Smooth muscle cell (in vitro differentiated cells): ENCODE data around the gene USP3. TPM values are rescaled to one million over a fixed set of nuclear protein-coding genes. Genes with fewer than 3 reads are reported as not detected.

Source experiments
- DNase-seq: peaks from one replicate; lab custom pipeline; 2025; ENCODE audit not compliant: unreplicated experiment; lab: John Stamatoyannopoulos, UW
- H2AFZ ChIP-seq: fragments of 200-600 bp; sonication (generic); 2 replicates; pipeline ENCODE4 v1.6.0; 2016; ENCODE audit warnings: antibody characterized with exemption, low read depth, mild to moderate bottlenecking
- H3F3A ChIP-seq: fragments of 200-600 bp; sonication (generic); 2 replicates; pipeline ENCODE4 v1.6.0; 2017; ENCODE audit warnings: antibody characterized with exemption, low read depth
- H3K27ac ChIP-seq: fragments of 200-600 bp; sonication (generic); 2 replicates; pipeline ENCODE4 v1.5.1; 2016; ENCODE audit warnings: low read depth, mild to moderate bottlenecking
- H3K27me3 ChIP-seq: fragments of 200-600 bp; sonication (generic); 2 replicates; pipeline ENCODE4 v1.6.1; 2016; ENCODE audit warnings: low read depth, mild to moderate bottlenecking
- H3K36me3 ChIP-seq: fragments of 200-600 bp; sonication (generic); 2 replicates; pipeline ENCODE4 v1.5.1; 2016; ENCODE audit warnings: low read depth
- H3K4me1 ChIP-seq: fragments of 200-600 bp; sonication (generic); 2 replicates; pipeline ENCODE4 v1.5.1; 2016; ENCODE audit warnings: low read depth
- H3K4me2 ChIP-seq: fragments of 200-600 bp; sonication (generic); 2 replicates; pipeline ENCODE4 v1.6.0; 2016; ENCODE audit warnings: mild to moderate bottlenecking
- H3K4me3 ChIP-seq: fragments of 200-600 bp; sonication (generic); 2 replicates; pipeline ENCODE4 v1.5.1; 2016; ENCODE audit warnings: mild to moderate bottlenecking
- H3K79me2 ChIP-seq: fragments of 200-600 bp; sonication (generic); 2 replicates; pipeline ENCODE4 v1.6.0; 2016; ENCODE audit warnings: low read depth, mild to moderate bottlenecking
- H3K9ac ChIP-seq: fragments of 200-600 bp; sonication (generic); 2 replicates; pipeline ENCODE4 v1.6.0; 2016; ENCODE audit warnings: low read depth
- H3K9me3 ChIP-seq: fragments of 200-600 bp; sonication (generic); replicated peaks from 2 replicates; pipeline ENCODE4 v1.5.1; 2016; ENCODE audit warnings: low read depth
- H4K20me1 ChIP-seq: fragments of 200-600 bp; sonication (generic); 2 replicates; pipeline ENCODE4 v1.6.0; 2016; ENCODE audit warnings: low read depth
- CTCF ChIP-seq: fragments of 200-600 bp; sonication (generic); IDR thresholded peaks from 2 replicates; pipeline ENCODE4 v1.5.1; 2017; ENCODE audit warnings: borderline replicate concordance, mild to moderate bottlenecking, antibody characterized with exemption; ENCODE audit not compliant: insufficient read depth, poor library complexity, severe bottlenecking
- WGBS: methylation state at CpG from one replicate; pipeline ENCODE4 v1.1.7; 2016; ENCODE audit warnings: low lambda C conversion rate; 5-methylcytosine and 5-hydroxymethylcytosine counted together
- polyA plus RNA-seq: library from polyadenylated mRNA; unstranded; fragments of >200 nt; fragmentation: Nextera tagmentation; extraction: Ambion mirVana; gene quantifications from 2 replicates; pipeline ENCODE4 v1.2.1, GENCODE V29; 2016
- total RNA-seq: library from RNA; depleted of rRNA; stranded (reverse); fragments of >200 nt; gene quantifications from 2 replicates; pipeline ENCODE4 v1.2.3, GENCODE V29; 2014

USP3 gene
- total and polyA plus RNA-seq, 2 experiments from 2014 or later, result 17.1 to 26.2 TPM

GRCh38 chr15:63505842-63506222 lies 1.4 kb downstream of the USP3 start:
- WGBS, result 41% methylated on average over 8 of the region's 8 CpGs
- Histone ChIP-seq H3K9me3 (no peaks in the 10 kb centered on the region), H3K4me3 (peak overlapping the region; percentile 92), H3K79me2 (peaks cover 56% of the 10 kb centered on the region), H3K27me3 (no peaks in the 10 kb centered on the region), H3K27ac (peak overlapping the region; percentile 98), H3F3A (peaks cover 18% of the 10 kb centered on the region), H3K4me2 (peak overlapping the region; percentile 93), H4K20me1 (peaks cover 53% of the 10 kb centered on the region), H3K4me1 (peaks cover 40% of the 10 kb centered on the region), H2AFZ (peak overlapping the region; percentile 86), H3K9ac (peak overlapping the region; percentile 91), H3K36me3 (no peaks in the 10 kb centered on the region)
- TF ChIP-seq CTCF, result no peak
- DNase-seq, result no peak

- peak overlapping the region; percentile 92 for H3K4me3 ChIP-seq
- no peaks in the 10 kb centered on the region for H3K27me3 ChIP-seq
- peaks cover 39% of the 10 kb centered on the region for H3K4me1 ChIP-seq
- H3K27ac ChIP-seq, result no peak overlapping the region
- 60% methylated on average over 8 of the region's 8 CpGs for WGBS
- no peak for TF ChIP-seq CTCF
- no peak for DNase-seq
- peak overlapping the region; percentile 93 for H3K4me2 ChIP-seq
- H4K20me1 ChIP-seq, result peaks cover 59% of the 10 kb centered on the region
- no peaks in the 10 kb centered on the region for H3K9me3 ChIP-seq
- no peaks in the 10 kb centered on the region for H3K36me3 ChIP-seq
- H3F3A ChIP-seq, result peaks cover 18% of the 10 kb centered on the region
- H3K9ac ChIP-seq, result no peak overlapping the region
- H2AFZ ChIP-seq, result no peak overlapping the region
- peaks cover 63% of the 10 kb centered on the region for H3K79me2 ChIP-seq
Measured at GRCh38 chr15:63506537-63507035, 2.2 kb downstream of the USP3 start.

- Histone ChIP-seq H3K4me1 (peaks cover 33% of the 10 kb centered on the region), H3K27me3 (no peaks in the 10 kb centered on the region), H3K79me2 (peaks cover 79% of the 10 kb centered on the region), H2AFZ (no peak overlapping the region), H3K4me2 (no peak overlapping the region), H3K9ac (no peak overlapping the region), H4K20me1 (peaks cover 75% of the 10 kb centered on the region), H3K36me3 (no peaks in the 10 kb centered on the region), H3K27ac (no peak overlapping the region), H3K9me3 (no peaks in the 10 kb centered on the region), H3F3A (peaks cover 13% of the 10 kb centered on the region), H3K4me3 (no peak overlapping the region)
- TF ChIP-seq CTCF, result no peak
- no peak for DNase-seq
- WGBS, result 56% methylated on average over 2 of the region's 2 CpGs
Measured at GRCh38 chr15:63507878-63508818, 3.8 kb downstream of the USP3 start.
